Measurements from ENCODE around the gene ATP10A.

DNA sequence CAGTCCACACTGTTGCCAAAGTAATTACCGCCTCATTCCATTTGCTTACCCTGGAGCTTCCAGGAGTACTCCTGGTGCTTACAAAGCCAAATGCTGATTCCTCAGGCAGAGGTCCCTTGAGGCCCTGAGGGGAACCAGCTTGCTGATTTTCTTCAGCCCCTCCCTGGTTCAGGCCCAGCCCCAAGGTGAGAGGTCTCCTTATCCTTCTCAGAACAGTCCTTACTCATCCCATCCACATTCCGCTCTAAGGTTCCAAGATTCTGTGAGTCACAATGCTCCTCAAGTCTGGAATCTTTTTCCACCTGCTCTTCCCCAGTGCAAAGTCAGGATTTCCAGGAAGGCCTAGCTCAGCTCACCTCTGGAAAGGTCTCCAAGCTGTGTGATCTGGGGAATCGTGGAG is 1.8 kb upstream of the ATP10A start:
- TF ChIP-seq POLR2AphosphoS5 (IDR thresholded peaks at IDR 0.05; ENCODE audit: low read depth, low read length) (no peak), POLR2A (IDR thresholded peaks at IDR 0.05; ENCODE audit: low read depth, low read length) (no peak), SPI1 (IDR thresholded peaks at IDR 0.05; ENCODE audit: low read depth, low read length) (no peak), PAX5 (IDR thresholded peaks at IDR 0.05; ENCODE audit: insufficient read depth, low read length, severe bottlenecking) (no peak), TAF1 (IDR thresholded peaks at IDR 0.05; ENCODE audit: low read depth, low read length) (no peak)
